ENCODE results near the gene CITED2.

The CITED2 gene

GRCh38 chr6:139330306-139330705 is 44.1 kb downstream of the CITED2 start:
- DNase-seq (ENCODE audit: low spot score), result no peak

GRCh38 chr6:139329224-139329623 is 45.2 kb downstream of the CITED2 start:
- DNase-seq (ENCODE audit: low spot score), result no peak

DNA sequence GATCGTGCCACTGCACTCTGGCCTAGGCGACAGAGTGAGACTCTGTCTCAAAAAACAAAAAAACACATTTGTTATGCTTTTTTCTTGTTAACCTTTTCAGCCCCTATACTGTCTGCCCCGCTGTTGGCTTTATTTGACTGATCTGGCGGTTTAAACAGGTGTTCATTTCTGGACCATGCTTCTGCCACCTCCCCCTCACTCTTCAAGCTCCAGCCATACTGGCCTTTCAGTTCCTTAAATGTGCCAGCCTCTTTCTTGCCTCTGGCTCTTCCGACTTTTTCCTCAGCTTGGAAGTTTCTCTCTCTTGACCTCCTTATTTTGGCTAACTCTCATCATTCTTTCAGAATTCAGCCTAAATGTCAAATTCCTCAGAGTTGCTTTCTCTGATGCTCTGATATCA is 47.4 kb downstream of the CITED2 start:
- DNase-seq (ENCODE audit: low spot score), result no peak

GRCh38 chr6:139325686-139326085 is 48.8 kb downstream of the CITED2 start:
- no peak for DNase-seq (ENCODE audit: low spot score)

- DNase-seq (ENCODE audit: low spot score), result no peak
These were observed 49.3 kb downstream of the CITED2 start for GRCh38 chr6:139325125-139325524.

- DNase-seq (ENCODE audit: low spot score), result no peak
These were observed 50.2 kb downstream of the CITED2 start for GRCh38 chr6:139324301-139324555.

DNA sequence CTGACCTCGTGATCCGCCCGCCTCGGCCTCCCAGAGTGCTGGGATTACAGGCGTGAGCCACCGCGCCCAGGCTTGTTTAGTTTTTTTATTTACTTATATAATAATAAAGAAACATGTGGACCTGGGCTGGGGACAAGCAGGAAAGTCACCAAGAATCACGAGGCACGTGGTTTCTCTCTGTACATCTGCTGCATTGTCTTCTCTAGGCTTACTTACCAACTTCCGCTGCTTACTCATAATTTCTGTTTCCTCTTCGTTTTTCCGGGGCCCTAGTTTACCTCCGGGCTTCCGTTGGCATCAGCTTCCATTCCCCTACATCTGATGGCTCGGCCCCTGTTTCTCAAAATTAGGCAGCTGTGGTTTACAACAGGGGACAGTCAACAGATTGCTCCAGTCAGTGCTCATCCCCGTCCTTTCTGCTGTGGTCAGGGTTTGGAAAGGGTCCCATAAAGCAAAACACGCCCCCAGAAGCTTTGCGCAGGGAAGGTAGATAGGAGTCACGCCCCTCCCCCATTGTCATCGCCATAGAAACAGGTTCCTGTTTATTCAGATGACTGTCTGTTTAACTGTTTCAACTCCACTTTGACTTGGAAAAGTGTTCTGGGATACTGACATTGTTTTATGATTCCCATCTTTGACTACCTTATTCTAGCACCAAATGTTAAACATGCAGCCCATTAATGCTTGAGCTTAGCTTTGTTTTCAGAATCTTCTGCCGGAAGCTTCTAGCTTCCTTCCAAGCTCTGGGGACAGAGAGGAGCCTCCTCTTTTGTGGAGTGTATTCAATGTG is 50.7 kb downstream of the CITED2 start:
- peak; percentile 16 for DNase-seq (ENCODE audit: low spot score)
